ENCODE results near the gene SLC12A7.

Gene SLC12A7

GRCh38 chr5:1106385-1107166 lies 5.3 kb downstream of the SLC12A7 start:
- Histone ChIP-seq H3K4me1 (ENCODE audit: control insufficient read depth, insufficient read depth, low read length) (peaks cover 5% of the 10 kb centered on the region; the same call in 1 of the 2 replicates), H3K27ac (ENCODE audit: extremely low read depth, low read depth, low read length) (no peak overlapping the region), H3K9me3 (ENCODE audit: control insufficient read depth, insufficient read depth, low read depth, low read length) (no peaks in the 10 kb centered on the region), H3K36me3 (ENCODE audit: control insufficient read depth in 2 of 2, insufficient read depth in 1 of 2, low read length in 2 of 2) (peaks cover 0 to 5% of the 10 kb centered on the region in 2 experiments; a peak in 1 of 3 replicates), H3K4me3 (ENCODE audit: low read depth, low read length) (no peak overlapping the region)
- CTCF ChIA-PET: interaction anchor here (0.6 to 1.5 kb wide), 4 partner anchors 22 to 183 kb away, joined by 3 read pairs; no protein-coding TSS in a partner anchor
- TF ChIP-seq ZBTB21 (tag by site-specific recombination; IDR thresholded peaks at IDR 0.05): no peak
- no peak for TF ChIP-seq ZFHX2 (tag by site-specific recombination; conservative IDR thresholded peaks at IDR 0.05)
- TF ChIP-seq ZNF350 (tag by site-specific recombination; IDR thresholded peaks at IDR 0.05): no peak
- TF ChIP-seq ZNF114 (tag by site-specific recombination; IDR thresholded peaks at IDR 0.05): no peak
- TF ChIP-seq SCRT2 (tag by site-specific recombination; IDR thresholded peaks at IDR 0.05): no peak
- TF ChIP-seq ZNF843 (tag by site-specific recombination; IDR thresholded peaks at IDR 0.05): no peak
- no peak for TF ChIP-seq YY1 (tag by site-specific recombination; IDR thresholded peaks at IDR 0.05)
- TF ChIP-seq ZNF184 (tag by site-specific recombination; IDR thresholded peaks at IDR 0.05): no peak
- TF ChIP-seq KLF8 (tag by site-specific recombination; IDR thresholded peaks at IDR 0.05): no peak
- TF ChIP-seq ZNF132 (tag by site-specific recombination; IDR thresholded peaks at IDR 0.05; ENCODE audit: borderline replicate concordance): no peak
- TF ChIP-seq ZFP37 (tag by site-specific recombination; IDR thresholded peaks at IDR 0.05): no peak
- TF ChIP-seq ZNF311 (tag by site-specific recombination; IDR thresholded peaks at IDR 0.05; ENCODE audit: borderline replicate concordance): no peak
- no peak for TF ChIP-seq ZNF155 (tag by site-specific recombination; IDR thresholded peaks at IDR 0.05)
- no peak for TF ChIP-seq ZNF677 (tag by site-specific recombination; IDR thresholded peaks at IDR 0.05)
- TF ChIP-seq ZSCAN16 (tag by site-specific recombination; IDR thresholded peaks at IDR 0.05): no peak
- no peak for TF ChIP-seq OVOL3 (tag by site-specific recombination; IDR thresholded peaks at IDR 0.05)
- TF ChIP-seq, protein P1, sequence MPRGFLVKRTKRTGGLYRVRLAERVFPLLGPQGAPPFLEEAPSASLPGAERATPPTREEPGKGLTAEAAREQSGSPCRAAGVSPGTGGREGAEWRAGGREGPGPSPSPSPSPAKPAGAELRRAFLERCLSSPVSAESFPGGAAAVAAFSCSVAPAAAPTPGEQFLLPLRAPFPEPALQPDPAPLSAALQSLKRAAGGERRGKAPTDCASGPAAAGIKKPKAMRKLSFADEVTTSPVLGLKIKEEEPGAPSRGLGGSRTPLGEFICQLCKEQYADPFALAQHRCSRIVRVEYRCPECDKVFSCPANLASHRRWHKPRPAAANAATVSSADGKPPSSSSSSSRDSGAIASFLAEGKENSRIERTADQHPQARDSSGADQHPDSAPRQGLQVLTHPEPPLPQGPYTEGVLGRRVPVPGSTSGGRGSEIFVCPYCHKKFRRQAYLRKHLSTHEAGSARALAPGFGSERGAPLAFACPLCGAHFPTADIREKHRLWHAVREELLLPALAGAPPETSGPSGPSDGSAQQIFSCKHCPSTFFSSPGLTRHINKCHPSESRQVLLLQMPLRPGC (tag by site-specific recombination; IDR thresholded peaks at IDR 0.05): no peak
- no peak for TF ChIP-seq ZNF239 (tag by site-specific recombination; IDR thresholded peaks at IDR 0.05)
- POLR2A ChIA-PET: interaction anchor here (0.6 to 1.9 kb wide), 3 partner anchors 11 to 214 kb away, joined by 5 to 10 read pairs (median 6); partner anchors contain the start of gene TRIP13

- Histone ChIP-seq H3K9me3 (ENCODE audit: control insufficient read depth, insufficient read depth, low read depth, low read length) (no peaks in the 10 kb centered on the region), H3K4me3 (ENCODE audit: low read depth, low read length) (no peak overlapping the region), H3K4me1 (ENCODE audit: control insufficient read depth, insufficient read depth, low read length) (no peaks in the 10 kb centered on the region; the same call in 1 of the 2 replicates), H3K27ac (ENCODE audit: extremely low read depth, low read depth, low read length) (no peak overlapping the region), H3K36me3 (ENCODE audit: control insufficient read depth in 2 of 2, insufficient read depth in 1 of 2, low read length in 2 of 2) (peaks cover 0 to 5% of the 10 kb centered on the region in 2 experiments; a peak in 1 of 3 replicates)
- ChIA-PET CTCF (interaction anchor here (0.6 to 1.5 kb wide), 5 partner anchors 23 to 538 kb away, joined by 3 read pairs; no protein-coding TSS in a partner anchor), POLR2A (interaction anchor here (0.6 to 1.9 kb wide), 3 partner anchors 12 to 213 kb away, joined by 5 to 10 read pairs (median 6); partner anchors contain the start of gene TRIP13)
- no peak for TF ChIP-seq ZNF366 (tag by site-specific recombination; conservative IDR thresholded peaks at IDR 0.05)
- peak; percentile 52; the same call in 1 of the 2 replicates for TF ChIP-seq GLIS2 (tag by site-specific recombination; IDR thresholded peaks at IDR 0.05)
- no peak for TF ChIP-seq ZNF138 (tag by site-specific recombination; IDR thresholded peaks at IDR 0.05; ENCODE audit: borderline replicate concordance)
- peak; percentile 17; the same call in 1 of the 2 replicates for TF ChIP-seq ZIC2 (tag by site-specific recombination; IDR thresholded peaks at IDR 0.05)
- TF ChIP-seq ZNF768 (tag by site-specific recombination; IDR thresholded peaks at IDR 0.05): no peak
- TF ChIP-seq WT1 (tag by site-specific recombination; IDR thresholded peaks at IDR 0.05): no peak
- no peak for TF ChIP-seq ZBTB6 (tag by site-specific recombination; IDR thresholded peaks at IDR 0.05)
- no peak for TF ChIP-seq ZNF335 (tag by site-specific recombination; conservative IDR thresholded peaks at IDR 0.05)
- no peak for TF ChIP-seq ZNF629 (tag by site-specific recombination; IDR thresholded peaks at IDR 0.05)
- TF ChIP-seq, protein P1 (tag by site-specific recombination; IDR thresholded peaks at IDR 0.05): no peak
Observed at GRCh38 chr5:1105350-1106265, 6.3 kb downstream of the SLC12A7 start.
